HCT116 (cell line): Measurements from ENCODE around the gene CA11. TPM values are rescaled to one million over a fixed set of nuclear protein-coding genes. Genes with fewer than 3 reads are reported as not detected.
"Not testable (repeated sequence)": the region's sequence is repeated elsewhere in the genome, so short reads cannot be mapped to it uniquely, and the experiment has no call there.

Source experiments
- ATAC-seq: fragments of 200-7000 bp; cut with Tn5 transposase; 2 replicates; pipeline ENCODE4 v1.9.1; 2020; ENCODE audit warnings: mild to moderate bottlenecking, moderate library complexity
- BruUV-seq: library from RNA; stranded (reverse); fragments of 400-500 nt; replicated peaks from 2 replicates; lab custom pipeline; 2021; lab: Mats Ljungman, UMichigan
- CTCF ChIA-PET: fragments of 300-600 bp; sonication (Branson Sonifier 250); formaldehyde crosslinking; loops from one replicate; lab custom pipeline; 2021; ENCODE audit warnings: antibody characterized with exemption; lab: Charles Lee
- POLR2A ChIA-PET: fragments of 300-600, 350-600 bp; sonication (Branson Sonifier 250); formaldehyde crosslinking; loops from one replicate; lab custom pipeline; 2021; ENCODE audit warnings: antibody characterized with exemption; lab: Charles Lee
- RAD21 ChIA-PET, 2 experiments: fragments of 300-600 bp; sonication (Branson Sonifier 250); formaldehyde crosslinking; loops; one replicate each; lab custom pipeline; 2023; ENCODE audit warnings: low total read pairs in 2 of 2; ENCODE audit not compliant: uncharacterized antibody in 2 of 2, unreplicated experiment in 2 of 2, low non-redundant PET in 1 of 2; lab: Charles Lee
- DNase-seq: peaks from one replicate; pipeline ENCODE4 v3.0.0-alpha.2; 2010; ENCODE audit warnings: low read depth, low spot score
- H2AFZ ChIP-seq: fragments of 200-600 bp; shearing (Covaris generic), sonication (generic); 2 replicates; pipeline ENCODE4 v1.6.1; 2017; ENCODE audit warnings: low read depth, mixed run types, mixed read lengths, antibody characterized with exemption, low read length; ENCODE audit not compliant: poor library complexity, severe bottlenecking
- H3K27ac ChIP-seq: 2 replicates; pipeline ENCODE4 v1.5.1; 2012; ENCODE audit warnings: low read depth, low read length
- H3K27me3 ChIP-seq: fragments of 200-600 bp; sonication (generic); 2 replicates; pipeline ENCODE4 v1.6.1; 2016; ENCODE audit warnings: mixed run types, low read length, mixed read lengths; ENCODE audit not compliant: insufficient read depth
- H3K36me3 ChIP-seq, 2 experiments: fragments of 200-500 bp in 1 of 2; fragments of 200-600 bp in 1 of 2; sonication (Bioruptor generic) in 1 of 2; sonication (generic) in 1 of 2; 2 replicates each; pipeline versions ENCODE4 v1.5.1 to v1.6.1; 2014 to 2016; ENCODE audit warnings: low read length in 2 of 2, inconsistent platforms in 1 of 2, mixed read lengths in 1 of 2, mixed run types in 1 of 2; ENCODE audit not compliant: insufficient read depth in 2 of 2, control insufficient read depth in 1 of 2
- H3K4me1 ChIP-seq, 2 experiments: fragments of 200-600 bp in 1 of 2; sonication (generic) in 1 of 2; 2 replicates each; pipeline versions ENCODE4 v1.5.1 to v1.6.1; 2012 to 2017; ENCODE audit warnings: low read length in 2 of 2, inconsistent platforms in 1 of 2, mild to moderate bottlenecking in 1 of 2, mixed read lengths in 1 of 2, mixed run types in 1 of 2, moderate library complexity in 1 of 2; ENCODE audit not compliant: insufficient read depth in 2 of 2, control insufficient read depth in 1 of 2
- H3K4me2 ChIP-seq: fragments of 200-600 bp; sonication (generic); 2 replicates; pipeline ENCODE4 v1.6.1; 2017; ENCODE audit warnings: mixed run types, low read length, mixed read lengths
- H3K4me3 ChIP-seq, 2 experiments: fragments of 200-600 bp in 1 of 2; sonication (generic) in 1 of 2; replicated peaks in 1 of 2; 2 replicates each; pipeline ENCODE4 v1.5.1; 2011 to 2016; ENCODE audit warnings: low read length in 2 of 2, control low read depth in 1 of 2, low read depth in 1 of 2, mild to moderate bottlenecking in 1 of 2, mixed read lengths in 1 of 2, mixed run types in 1 of 2
- H3K79me2 ChIP-seq: fragments of 200-600 bp; sonication (generic); 2 replicates; pipeline ENCODE4 v1.6.1; 2017; ENCODE audit warnings: mild to moderate bottlenecking, mixed run types, low read length, moderate library complexity, mixed read lengths; ENCODE audit not compliant: insufficient read depth
- H3K9ac ChIP-seq: fragments of 200-600 bp; sonication (generic); 2 replicates; pipeline ENCODE4 v1.6.1; 2016; ENCODE audit warnings: low read length, mixed read lengths
- H3K9me2 ChIP-seq: fragments of 200-600 bp; sonication (generic), shearing (Covaris generic); 2 replicates; pipeline ENCODE4 v1.6.1; 2017; ENCODE audit warnings: mixed run types, mild to moderate bottlenecking, moderate library complexity; ENCODE audit not compliant: insufficient read depth
- H3K9me3 ChIP-seq, 2 experiments: fragments of 200-500 bp in 1 of 2; fragments of 200-600 bp in 1 of 2; sonication (Bioruptor generic) in 1 of 2; sonication (generic) in 1 of 2; 2 replicates each; pipeline ENCODE4 v1.6.1; 2014 to 2017; ENCODE audit warnings: low read length in 2 of 2, mixed read lengths in 2 of 2, inconsistent platforms in 1 of 2, low read depth in 1 of 2, mild to moderate bottlenecking in 1 of 2, mixed run types in 1 of 2, moderate library complexity in 1 of 2; ENCODE audit not compliant: control insufficient read depth in 1 of 2, insufficient read depth in 1 of 2
- H4K20me1 ChIP-seq: fragments of 200-600 bp; sonication (generic), shearing (Covaris generic); 2 replicates; pipeline ENCODE4 v1.6.1; 2017; ENCODE audit warnings: mixed run types, mild to moderate bottlenecking, moderate library complexity; ENCODE audit not compliant: insufficient read depth
- CBX3 ChIP-seq: IDR thresholded peaks from 2 replicates; pipeline ENCODE4 v1.6.1; 2012; ENCODE audit warnings: low read depth
- EGR1 ChIP-seq: IDR thresholded peaks from 2 replicates; pipeline ENCODE4 v1.6.1; 2012; ENCODE audit warnings: low read depth
- EZH2phosphoT487 ChIP-seq: fragments of 200-600 bp; IDR thresholded peaks from 2 replicates; pipeline ENCODE4 v1.6.1; 2018; ENCODE audit warnings: antibody characterized with exemption, borderline replicate concordance
- JUND ChIP-seq: IDR thresholded peaks from 2 replicates; pipeline ENCODE4 v1.6.1; 2012
- RAD21 ChIP-seq: IDR thresholded peaks from 2 replicates; pipeline ENCODE4 v1.6.1; 2012; ENCODE audit warnings: low read depth, mild to moderate bottlenecking
- SIN3A ChIP-seq: IDR thresholded peaks from 2 replicates; pipeline ENCODE4 v1.6.1; 2012; ENCODE audit warnings: low read depth
- TCF7L2 ChIP-seq: IDR thresholded peaks from 2 replicates; pipeline ENCODE4 v1.7.0; 2011; ENCODE audit warnings: borderline replicate concordance, inconsistent platforms; ENCODE audit not compliant: insufficient read depth, insufficient read length; ENCODE audit errors: extremely low read depth
- ZFX ChIP-seq: fragments of 450-650 bp; IDR thresholded peaks from 2 replicates; pipeline ENCODE4 v1.6.1; 2017
- intact Hi-C: fragments of 100-400 bp; cut with micrococcal nuclease; formaldehyde crosslinking; loops from 2 replicates; pipeline ENCODE4 v1.10.0; 2022
- total RNA-seq: library from RNA; stranded (reverse); gene quantifications from one replicate; pipeline ENCODE4 v1.2.1, GENCODE V29; 2021; ENCODE audit not compliant: unreplicated experiment
- TF ChIP-seq, protein P1 (sequence below): IDR thresholded peaks from 2 replicates; pipeline ENCODE4 v1.6.1; 2012

Gene CA11
- total RNA-seq, 1 experiment from 2014 or later, result 29.6 TPM

GRCh38 chr19:48633148-48634035 is 12.6 kb downstream of the CA11 start:
- DNase-seq, result no peak
- ATAC-seq, result no peak
- Histone ChIP-seq H3K9ac (peak overlapping the region; percentile 96), H3K9me3 (no peaks in the 10 kb centered on the region), H3K27me3 (no peaks in the 10 kb centered on the region), H3K36me3 (peaks cover 2 to 13% of the 10 kb centered on the region in 2 experiments; a peak in 1 of 4 replicates), H3K4me3 (peak overlapping the region; percentile 43 to 83), H3K4me2 (peak overlapping the region; percentile 93), H3K27ac (peak overlapping the region; percentile 95), H4K20me1 (no peaks in the 10 kb centered on the region), H3K79me2 (peaks cover 18% of the 10 kb centered on the region), H2AFZ (no peak overlapping the region), H3K4me1 (peaks cover 38 to 79% of the 10 kb centered on the region in 2 experiments), H3K9me2 (no peaks in the 10 kb centered on the region)
- intact Hi-C loops, result no loop called here
- CTCF ChIA-PET, result no interaction called here
- POLR2A ChIA-PET, result interaction anchor here (0.6 to 2.6 kb wide), 6 partner anchors 9 to 156 kb away, joined by 3 to 16 read pairs (median 7); partner anchors contain the start of genes CA11, RPL18 and SPHK2
- RAD21 ChIA-PET, result interaction anchor here in 1 of 2 experiments (1.0 kb wide), 1 partner anchor 14 kb away, joined by 3 read pairs; the partner anchor contains the start of genes RPL18 and SPHK2
- no TSS peak for BruUV-seq
- TF ChIP-seq TCF7L2 (no peak), RAD21 (no peak), JUND (no peak), EZH2phosphoT487 (no peak)
- TF ChIP-seq, protein P1, sequence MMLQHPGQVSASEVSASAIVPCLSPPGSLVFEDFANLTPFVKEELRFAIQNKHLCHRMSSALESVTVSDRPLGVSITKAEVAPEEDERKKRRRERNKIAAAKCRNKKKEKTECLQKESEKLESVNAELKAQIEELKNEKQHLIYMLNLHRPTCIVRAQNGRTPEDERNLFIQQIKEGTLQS, result no peak
- TF ChIP-seq, all 23 proteins: peak for 0

GRCh38 chr19:48632692-48633147 is 13.3 kb downstream of the CA11 start:
- Histone ChIP-seq H3K79me2 (peaks cover 18% of the 10 kb centered on the region), H2AFZ (no peak overlapping the region), H3K4me3 (no peak overlapping the region), H3K27me3 (no peaks in the 10 kb centered on the region), H3K36me3 (peaks cover 2 to 13% of the 10 kb centered on the region in 2 experiments; a peak in 1 of 4 replicates), H3K4me1 (peaks cover 39 to 75% of the 10 kb centered on the region in 2 experiments), H3K9me3 (no peaks in the 10 kb centered on the region), H3K27ac (peak overlapping the region; percentile 95), H3K4me2 (peak overlapping the region; percentile 93), H4K20me1 (no peaks in the 10 kb centered on the region), H3K9me2 (no peaks in the 10 kb centered on the region), H3K9ac (peak overlapping the region; percentile 96)
- ChIA-PET CTCF (no interaction called here), POLR2A (interaction anchor here (1.3 to 2.6 kb wide), 3 partner anchors 9 to 14 kb away, joined by 4 to 16 read pairs (median 11); partner anchors contain the start of genes CA11, RPL18 and SPHK2), RAD21 (no interaction called here)
- no peak for DNase-seq
- TF ChIP-seq ZFX, result no peak
- no peak for TF ChIP-seq CBX3
- TF ChIP-seq SIN3A, result no peak
- TF ChIP-seq TCF7L2, result peak; percentile 58
- TF ChIP-seq EGR1, result no peak
- intact Hi-C loops, result no loop called here
- BruUV-seq, result no TSS peak
- no peak for ATAC-seq

GRCh38 chr19:48632286-48632685 is 13.7 kb downstream of the CA11 start:
- not testable (repeated sequence) for BruUV-seq

More at GRCh38 chr19:48632286-48632685, 13.7 kb downstream of the CA11 start:
- ATAC-seq, RAD21 ChIA-PET, intact Hi-C loops, H4K20me1 ChIP-seq, H3K4me3 ChIP-seq, CTCF ChIA-PET, DNase-seq, H3K9me2 ChIP-seq, H3K27me3 ChIP-seq, H3K9me3 ChIP-seq, H2AFZ ChIP-seq: not testable (repeated sequence)
- peak overlapping the region; percentile 96 for H3K9ac ChIP-seq
- POLR2A ChIA-PET, result interaction anchor here (1.3 to 2.6 kb wide), 3 partner anchors 8 to 13 kb away, joined by 4 to 16 read pairs (median 11); partner anchors contain the start of genes CA11, RPL18 and SPHK2
- peaks cover 2 to 13% of the 10 kb centered on the region in 2 experiments; a peak in 1 of 4 replicates for H3K36me3 ChIP-seq
- peaks cover 44 to 75% of the 10 kb centered on the region in 2 experiments for H3K4me1 ChIP-seq
- peak overlapping the region; percentile 93; the same call in 1 of the 2 replicates for H3K4me2 ChIP-seq
- peak overlapping the region; percentile 95 for H3K27ac ChIP-seq
- peaks cover 18% of the 10 kb centered on the region for H3K79me2 ChIP-seq
